TTC549 (cell line): ENCODE measurements around the gene RAB37.

ENCODE experiments used
- FAIRE-seq: peaks from 2 replicates; lab custom pipeline; 2012; peaks lifted over from hg19 to GRCh38; lab: Jason Lieb, UNC

RAB37 gene

DNA sequence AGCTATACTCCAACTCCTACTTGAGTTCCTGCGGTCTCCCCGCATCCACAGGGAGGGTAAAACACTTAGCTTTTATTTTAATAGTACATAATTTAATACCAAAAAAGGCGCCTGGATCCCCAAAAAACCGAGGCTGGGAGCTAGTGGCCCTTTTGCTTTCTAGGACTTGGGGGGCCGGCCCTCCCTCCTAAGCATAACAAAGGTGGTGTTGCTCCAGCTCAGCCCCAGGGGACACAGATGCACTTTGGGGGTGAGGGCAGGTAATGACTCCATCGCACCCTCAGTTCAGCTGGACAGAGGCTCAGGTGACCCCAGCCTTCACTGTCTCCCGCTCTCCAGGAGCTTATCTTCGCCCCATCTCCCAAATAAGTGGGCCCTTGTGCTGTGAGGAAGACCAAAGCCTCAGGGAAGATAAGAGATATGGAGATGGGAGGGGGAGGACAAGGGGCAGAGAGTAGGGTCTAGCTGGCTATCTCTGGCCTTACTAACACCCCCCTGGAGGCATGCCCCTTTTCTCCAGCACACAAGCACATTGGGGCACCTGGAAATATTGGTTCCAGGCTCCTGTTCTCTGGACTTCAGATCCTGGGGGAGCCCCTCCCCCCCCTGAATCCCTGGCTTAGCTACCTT, 8.6 kb downstream of the RAB37 start:
- no peak for FAIRE-seq

DNA sequence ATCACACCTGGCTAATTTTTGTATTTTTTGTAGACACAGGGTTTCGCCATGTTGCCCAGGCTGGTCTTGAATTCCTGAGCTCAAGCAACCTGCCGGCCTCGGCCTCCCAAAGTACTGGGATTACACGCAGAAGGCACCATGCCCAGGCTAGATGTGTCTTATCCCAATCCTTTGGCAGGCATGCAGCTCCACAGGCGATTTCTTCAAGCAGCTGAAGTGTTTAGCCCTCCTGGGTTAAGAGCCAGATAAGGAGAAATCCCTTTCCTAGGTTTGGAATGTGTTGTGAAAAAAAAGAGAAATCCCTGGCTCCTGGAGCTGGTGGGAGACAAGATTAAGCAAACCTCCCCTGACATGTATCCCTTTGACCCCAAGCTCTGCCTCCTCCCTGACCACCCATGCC, 9.3 kb downstream of the RAB37 start:
- no peak for FAIRE-seq

DNA sequence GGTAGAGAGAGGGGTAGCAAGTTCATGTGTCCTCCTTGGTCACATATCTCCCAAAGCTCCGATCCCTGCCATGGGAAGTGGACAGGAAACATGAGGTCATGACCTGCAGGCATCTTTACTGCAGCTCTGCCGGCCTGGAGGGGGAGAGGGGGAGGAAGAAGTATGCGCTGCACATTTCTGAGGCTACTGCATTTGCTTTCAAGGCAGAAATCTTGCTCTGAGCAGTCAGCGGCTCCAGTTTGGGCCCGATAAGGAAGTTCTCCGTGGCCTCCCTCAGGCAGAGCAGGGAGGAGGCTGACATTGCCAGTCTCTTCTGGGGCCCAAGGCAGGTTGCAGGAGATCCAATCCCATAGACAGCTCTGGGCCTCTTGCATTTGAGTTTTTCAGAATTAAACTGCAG, 9.9 kb downstream of the RAB37 start:
- no peak for FAIRE-seq

DNA sequence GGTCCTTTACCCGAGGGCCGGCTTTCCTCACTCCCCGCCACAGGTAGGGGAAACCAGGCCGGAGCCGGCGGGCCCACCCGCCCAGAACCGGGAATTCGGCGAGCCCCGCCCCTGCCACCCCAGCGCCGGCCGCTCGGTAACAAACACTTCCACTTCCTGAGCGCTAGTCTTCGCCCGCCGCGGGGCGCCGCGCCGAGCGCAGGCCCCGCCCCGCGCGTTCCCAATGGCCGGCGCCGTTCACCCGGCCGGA, 11.1 kb downstream of the RAB37 start:
- no peak for FAIRE-seq

DNA sequence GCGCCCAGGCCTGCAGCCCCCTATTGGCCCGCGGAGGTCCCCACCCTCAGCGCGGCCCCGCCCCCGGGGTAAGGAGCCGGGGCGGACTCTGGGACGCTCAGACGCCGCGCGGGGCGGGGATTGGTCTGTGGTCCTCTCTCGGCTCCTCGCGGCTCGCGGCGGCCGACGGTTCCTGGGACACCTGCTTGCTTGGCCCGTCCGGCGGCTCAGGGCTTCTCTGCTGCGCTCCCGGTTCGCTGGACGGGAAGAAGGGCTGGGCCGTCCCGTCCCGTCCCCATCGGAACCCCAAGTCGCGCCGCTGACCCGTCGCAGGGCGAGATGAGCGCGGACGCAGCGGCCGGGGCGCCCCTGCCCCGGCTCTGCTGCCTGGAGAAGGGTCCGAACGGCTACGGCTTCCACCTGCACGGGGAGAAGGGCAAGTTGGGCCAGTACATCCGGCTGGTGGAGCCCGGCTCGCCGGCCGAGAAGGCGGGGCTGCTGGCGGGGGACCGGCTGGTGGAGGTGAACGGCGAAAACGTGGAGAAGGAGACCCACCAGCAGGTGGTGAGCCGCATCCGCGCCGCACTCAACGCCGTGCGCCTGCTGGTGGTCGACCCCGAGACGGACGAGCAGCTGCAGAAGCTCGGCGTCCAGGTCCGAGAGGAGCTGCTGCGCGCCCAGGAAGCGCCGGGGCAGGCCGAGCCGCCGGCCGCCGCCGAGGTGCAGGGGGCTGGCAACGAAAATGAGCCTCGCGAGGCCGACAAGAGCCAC, 11.6 kb downstream of the RAB37 start, which contains the start of gene NHERF1:
Gene NHERF1 (plus strand): TSS at position 100 of the 750 bp plus-strand sequence. CDS start 219 bp downstream, at position 319.
- no peak for FAIRE-seq

- no peak for FAIRE-seq
These were observed 12.4 kb downstream of the RAB37 start for GRCh38 chr17:74749279-74750038.

DNA sequence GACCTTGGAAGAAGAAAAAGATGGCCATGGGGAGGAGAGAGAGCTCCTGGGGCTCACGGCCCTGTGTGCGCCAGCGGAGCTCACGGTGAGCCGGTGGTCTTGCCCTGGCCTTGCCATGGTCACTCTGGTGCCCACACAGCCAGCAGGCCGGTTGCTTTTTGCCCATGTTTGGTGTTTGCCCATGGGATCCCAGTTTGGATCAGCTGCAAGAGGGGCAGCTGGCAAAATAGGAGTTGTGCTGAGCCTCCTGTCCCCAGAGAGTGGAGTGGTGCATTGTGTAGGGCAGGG, 12.9 kb downstream of the RAB37 start:
- FAIRE-seq: no peak

GRCh38 chr17:74750327-74751069, 13.4 kb downstream of the RAB37 start:
- no peak for FAIRE-seq

DNA sequence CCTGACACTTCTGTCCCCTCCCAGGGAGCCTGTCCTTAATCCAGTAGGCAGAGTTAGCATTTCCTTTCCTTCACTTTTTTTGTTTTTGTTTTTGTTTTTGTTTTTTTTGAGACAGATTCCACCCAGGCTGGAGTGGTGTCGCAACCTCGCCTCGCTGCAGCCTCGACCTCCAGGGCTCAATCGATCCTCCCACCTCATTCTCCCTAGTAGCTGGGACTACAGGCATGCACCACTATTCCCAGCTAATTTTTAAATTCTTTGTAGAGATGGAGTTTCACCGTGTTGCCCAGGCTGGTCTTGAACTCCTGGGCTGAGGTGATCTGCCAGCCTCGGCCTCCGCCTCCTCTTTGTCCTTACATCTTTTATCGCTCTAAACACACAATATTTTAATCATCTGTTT, 15.4 kb downstream of the RAB37 start:
- FAIRE-seq: no peak

GRCh38 chr17:74752822-74753401, 15.9 kb downstream of the RAB37 start:
- no peak for FAIRE-seq

DNA sequence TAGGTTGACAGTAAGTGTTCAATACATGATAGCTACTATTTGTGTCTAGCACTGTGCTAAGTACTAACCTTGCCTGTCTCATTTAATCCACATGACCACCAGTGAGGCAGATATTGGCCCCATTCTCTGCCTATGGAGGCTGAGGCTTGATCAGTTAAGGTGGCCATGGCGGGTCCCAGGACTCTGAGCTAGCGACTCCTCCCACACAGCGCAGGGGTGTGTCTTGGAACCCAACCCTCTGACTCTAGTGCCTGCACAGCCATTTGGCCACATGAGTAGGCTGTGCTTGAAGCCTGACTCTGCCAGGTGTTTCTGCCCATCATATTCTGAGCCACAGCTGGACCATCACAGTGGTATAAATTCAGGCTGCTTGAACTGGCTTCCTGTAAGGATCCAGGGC, 17.8 kb downstream of the RAB37 start:
- FAIRE-seq: no peak

DNA sequence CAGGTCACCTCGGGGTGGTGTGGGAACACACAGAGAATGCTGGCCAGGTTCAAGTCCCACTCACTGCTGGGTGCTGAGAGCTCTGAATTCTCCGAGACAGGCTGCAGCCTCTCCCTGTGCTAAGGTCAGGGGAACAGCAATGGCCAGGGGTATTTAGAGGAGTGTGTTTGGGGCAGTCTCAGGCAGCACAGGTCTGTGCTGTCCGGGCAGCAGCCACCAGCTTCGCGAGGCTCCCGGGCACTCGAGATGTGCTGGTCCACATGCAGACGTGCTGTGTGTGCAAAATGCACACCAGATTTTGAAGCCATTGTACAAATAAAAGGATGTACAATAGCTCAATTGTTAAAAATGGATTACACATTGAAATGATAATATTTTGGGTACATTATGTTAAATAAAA, 18.5 kb downstream of the RAB37 start:
- FAIRE-seq: no peak

DNA sequence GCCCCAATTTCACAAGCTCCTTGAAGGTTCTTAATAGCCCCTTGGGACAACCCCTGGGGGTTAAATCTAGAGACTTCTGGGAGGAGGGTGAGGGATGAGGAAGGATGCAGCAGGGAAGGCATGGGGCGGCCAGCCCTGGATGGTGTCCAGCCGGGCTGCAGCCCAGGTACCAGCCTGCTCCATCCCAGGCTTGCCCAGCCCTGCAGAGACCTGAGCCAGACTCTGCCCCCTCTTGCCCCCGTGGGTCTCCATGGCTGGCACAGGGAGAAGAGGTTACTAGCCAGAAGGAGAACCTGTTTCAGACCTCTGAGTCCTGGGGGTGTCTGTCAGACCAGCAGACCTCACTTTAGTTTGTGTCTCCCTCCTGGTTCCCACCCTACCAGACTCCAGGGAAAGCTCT, 19.8 kb downstream of the RAB37 start:
- FAIRE-seq: no peak

- FAIRE-seq: no peak
These were observed 20.4 kb downstream of the RAB37 start for GRCh38 chr17:74757502-74757901.

- no peak for FAIRE-seq
These were observed 21.1 kb downstream of the RAB37 start for GRCh38 chr17:74757931-74758847.

- FAIRE-seq: no peak
These were observed 21.8 kb downstream of the RAB37 start for GRCh38 chr17:74758848-74759168.

GRCh38 chr17:74759243-74759801, 22.3 kb downstream of the RAB37 start:
- no peak for FAIRE-seq

- no peak for FAIRE-seq
These were observed 22.9 kb downstream of the RAB37 start for GRCh38 chr17:74759941-74760340.

DNA sequence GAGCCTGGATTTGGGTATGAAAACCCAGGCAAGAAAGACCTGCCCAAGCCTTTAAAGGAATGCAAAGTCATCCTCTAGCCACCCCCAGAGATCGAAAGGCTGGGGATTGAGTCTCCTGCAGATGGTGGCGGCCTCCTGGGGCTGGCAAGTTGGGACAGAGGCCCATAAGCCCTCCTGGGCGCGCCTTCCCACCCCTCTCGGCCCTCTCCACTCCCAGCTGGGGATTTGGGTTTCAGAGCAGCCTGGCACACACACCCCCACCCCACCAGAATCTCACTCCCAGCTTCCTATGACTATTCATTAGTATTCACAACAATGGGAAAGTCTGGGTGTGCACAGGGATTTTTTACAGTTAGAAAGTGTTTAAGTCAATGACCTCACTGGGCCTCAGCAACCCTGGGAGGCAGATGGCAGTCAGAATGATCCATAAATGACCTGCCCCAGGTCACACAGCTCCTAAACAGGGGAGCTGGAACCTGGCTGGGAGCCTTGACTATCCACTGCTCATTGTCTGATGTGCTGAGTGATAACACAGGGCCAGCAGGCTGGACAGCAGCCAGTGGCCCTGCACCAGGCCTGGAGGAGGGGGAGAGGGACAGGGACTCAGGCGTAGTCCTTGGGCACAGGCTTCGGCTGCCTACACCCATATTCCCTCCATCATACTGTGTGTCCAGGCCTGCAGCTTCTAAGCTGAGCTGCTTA, 23.5 kb downstream of the RAB37 start:
- no peak for FAIRE-seq

DNA sequence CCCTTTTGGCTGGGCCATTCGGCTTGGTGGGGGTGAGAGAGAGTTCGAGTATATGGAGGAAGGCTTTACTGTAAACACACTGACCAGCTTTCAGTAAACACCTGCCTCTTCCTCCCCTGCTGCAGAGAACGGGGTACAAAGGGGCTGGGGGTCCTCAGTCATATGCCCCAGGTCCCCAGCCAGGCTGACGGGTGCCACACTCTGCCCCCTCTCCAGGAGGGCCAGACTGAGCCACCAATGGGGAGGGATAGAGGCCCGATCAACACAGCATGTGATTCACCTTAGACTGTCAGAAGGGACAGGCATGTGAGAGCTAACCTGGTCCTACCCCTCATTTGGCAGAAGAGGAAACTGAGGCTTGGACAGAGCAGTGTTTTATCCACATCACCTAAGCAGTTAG, 24.4 kb downstream of the RAB37 start:
- FAIRE-seq: no peak

- FAIRE-seq: no peak
These were observed 24.9 kb downstream of the RAB37 start for GRCh38 chr17:74761931-74762330.
